ENCODE results near the gene EPHA8. TPM values are rescaled to one million over a fixed set of nuclear protein-coding genes. Genes with fewer than 3 reads are reported as not detected.
A peak's percentile ranks its signal among the peaks of the same experiment; 100 is the strongest.

The EPHA8 gene
- polyA plus RNA-seq, 3 donors from 2014 or later: not detected

- H3K27me3 Mint-ChIP-seq (ENCODE audit: low read depth in 3 of 3): peaks cover 2 to 8% (median 4%) of the 10 kb centered on the region in 3 donors
- no peaks in the 10 kb centered on the region for H3K4me1 Mint-ChIP-seq
- H3K27ac Mint-ChIP-seq: no peak overlapping the region
- no peaks in the 10 kb centered on the region for H3K36me3 Mint-ChIP-seq
- no peak for DNase-seq
- H3K4me3 Mint-ChIP-seq: no peak overlapping the region
- no peaks in the 10 kb centered on the region for H3K9me3 Mint-ChIP-seq
These were observed 34.1 kb downstream of the EPHA8 start for GRCh38 chr1:22597301-22597965.

GRCh38 chr1:22597996-22598395 lies 34.7 kb downstream of the EPHA8 start:
- H3K4me3 Mint-ChIP-seq: no peak overlapping the region
- DNase-seq: no peak

GRCh38 chr1:22598736-22599135 lies 35.4 kb downstream of the EPHA8 start:
- H3K27ac Mint-ChIP-seq: no peak overlapping the region
- no peaks in the 10 kb centered on the region for H3K36me3 Mint-ChIP-seq

More at GRCh38 chr1:22597996-22598395, 34.7 kb downstream of the EPHA8 start:
- Mint-ChIP-seq H3K27me3 (ENCODE audit: low read depth in 3 of 3) (peaks cover 2 to 8% (median 4%) of the 10 kb centered on the region in 3 donors), H3K36me3 (no peaks in the 10 kb centered on the region), H3K4me1 (no peaks in the 10 kb centered on the region), H3K9me3 (no peaks in the 10 kb centered on the region), H3K27ac (no peak overlapping the region)

GRCh38 chr1:22600071-22600816 lies 37.0 kb downstream of the EPHA8 start:
- Mint-ChIP-seq H3K9me3 (no peaks in the 10 kb centered on the region), H3K36me3 (no peaks in the 10 kb centered on the region), H3K4me3 (no peak overlapping the region), H3K27ac (no peak overlapping the region), H3K27me3 (ENCODE audit: low read depth in 3 of 3) (peaks cover 3 to 4% (median 4%) of the 10 kb centered on the region in 3 donors), H3K4me1 (no peaks in the 10 kb centered on the region)
- DNase-seq: no peak

More at GRCh38 chr1:22598736-22599135, 35.4 kb downstream of the EPHA8 start:
- Mint-ChIP-seq H3K4me1 (no peaks in the 10 kb centered on the region), H3K27me3 (ENCODE audit: low read depth in 3 of 3) (peaks cover 2 to 8% (median 4%) of the 10 kb centered on the region in 3 donors), H3K9me3 (no peaks in the 10 kb centered on the region), H3K4me3 (no peak overlapping the region)
- no peak for DNase-seq

- DNase-seq: no peak
- Mint-ChIP-seq H3K27me3 (ENCODE audit: low read depth in 3 of 3) (peaks cover 2 to 6% (median 3%) of the 10 kb centered on the region in 3 donors), H3K4me3 (no peak overlapping the region)
These were observed 37.7 kb downstream of the EPHA8 start for GRCh38 chr1:22600817-22601605.

GRCh38 chr1:22601610-22602009 lies 38.3 kb downstream of the EPHA8 start:
- no peak overlapping the region for H3K4me3 Mint-ChIP-seq
- H3K36me3 Mint-ChIP-seq: no peaks in the 10 kb centered on the region
- no peak for DNase-seq

More at GRCh38 chr1:22600817-22601605, 37.7 kb downstream of the EPHA8 start:
- Mint-ChIP-seq H3K9me3 (no peaks in the 10 kb centered on the region), H3K4me1 (no peaks in the 10 kb centered on the region), H3K27ac (no peak overlapping the region), H3K36me3 (no peaks in the 10 kb centered on the region)

GRCh38 chr1:22602060-22602740 lies 38.9 kb downstream of the EPHA8 start:
- Mint-ChIP-seq H3K4me1 (no peaks in the 10 kb centered on the region), H3K36me3 (no peaks in the 10 kb centered on the region), H3K27ac (no peak overlapping the region), H3K4me3 (no peak overlapping the region), H3K27me3 (ENCODE audit: low read depth in 3 of 3) (peaks cover 0 to 6% (median 0%) of the 10 kb centered on the region in 3 donors), H3K9me3 (no peaks in the 10 kb centered on the region)
- DNase-seq: no peak

More at GRCh38 chr1:22601610-22602009, 38.3 kb downstream of the EPHA8 start:
- Mint-ChIP-seq H3K27ac (no peak overlapping the region), H3K27me3 (ENCODE audit: low read depth in 3 of 3) (peaks cover 0 to 6% (median 3%) of the 10 kb centered on the region in 3 donors), H3K9me3 (no peaks in the 10 kb centered on the region), H3K4me1 (no peaks in the 10 kb centered on the region)

GRCh38 chr1:22606161-22606560 lies 42.9 kb downstream of the EPHA8 start:
- Mint-ChIP-seq H3K4me1 (no peaks in the 10 kb centered on the region), H3K36me3 (no peaks in the 10 kb centered on the region), H3K27ac (no peak overlapping the region), H3K27me3 (ENCODE audit: low read depth in 3 of 3) (peaks cover 3 to 11% (median 6%) of the 10 kb centered on the region in 3 donors), H3K4me3 (no peak overlapping the region), H3K9me3 (no peaks in the 10 kb centered on the region)
- no peak for DNase-seq

- no peaks in the 10 kb centered on the region for H3K9me3 Mint-ChIP-seq
These were observed 43.9 kb downstream of the EPHA8 start for GRCh38 chr1:22607154-22607553.

GRCh38 chr1:22608361-22608760 lies 45.1 kb downstream of the EPHA8 start:
- no peak overlapping the region for H3K27ac Mint-ChIP-seq
- no peak overlapping the region for H3K4me3 Mint-ChIP-seq
- H3K4me1 Mint-ChIP-seq: no peaks in the 10 kb centered on the region
- H3K27me3 Mint-ChIP-seq (ENCODE audit: low read depth in 3 of 3): peaks cover 3 to 14% (median 4%) of the 10 kb centered on the region in 3 donors
- H3K36me3 Mint-ChIP-seq: no peaks in the 10 kb centered on the region
- no peak for DNase-seq
- H3K9me3 Mint-ChIP-seq: no peaks in the 10 kb centered on the region

More at GRCh38 chr1:22607154-22607553, 43.9 kb downstream of the EPHA8 start:
- DNase-seq: no peak
- H3K4me1 Mint-ChIP-seq: no peaks in the 10 kb centered on the region
- H3K36me3 Mint-ChIP-seq: no peaks in the 10 kb centered on the region
- peaks cover 3 to 13% (median 4%) of the 10 kb centered on the region in 3 donors for H3K27me3 Mint-ChIP-seq (ENCODE audit: low read depth in 3 of 3)
- H3K27ac Mint-ChIP-seq: no peak overlapping the region
- no peak overlapping the region for H3K4me3 Mint-ChIP-seq

- Mint-ChIP-seq H3K9me3 (no peaks in the 10 kb centered on the region), H3K27me3 (ENCODE audit: low read depth in 3 of 3) (peaks cover 4 to 15% (median 5%) of the 10 kb centered on the region in 3 donors), H3K27ac (no peak overlapping the region), H3K4me1 (no peaks in the 10 kb centered on the region), H3K4me3 (no peak overlapping the region), H3K36me3 (no peaks in the 10 kb centered on the region)
- no peak for DNase-seq
These were observed 46.0 kb downstream of the EPHA8 start for GRCh38 chr1:22609291-22609690.

- peak in 1 of 3 donors; percentile 12 for DNase-seq
- Mint-ChIP-seq H3K4me3 (no peak overlapping the region), H3K9me3 (no peaks in the 10 kb centered on the region), H3K27me3 (ENCODE audit: low read depth in 3 of 3) (peaks cover 1 to 17% (median 11%) of the 10 kb centered on the region in 3 donors), H3K36me3 (no peaks in the 10 kb centered on the region), H3K27ac (no peak overlapping the region), H3K4me1 (no peaks in the 10 kb centered on the region)
These were observed 48.2 kb downstream of the EPHA8 start for GRCh38 chr1:22611530-22611947.
